Adipose tissue (tissue), 3 donors: ENCODE results near the gene RMI1. TPM values are rescaled to one million over a fixed set of nuclear protein-coding genes. Genes with fewer than 3 reads are reported as not detected.
"Not testable (repeated sequence)": the region's sequence is repeated elsewhere in the genome, so short reads cannot be mapped to it uniquely, and the experiment has no call there.

Source experiments
- H3K27ac ChIP-seq: one replicate; pipeline ENCODE4 v1.5.1; 2013; ENCODE audit warnings: low read depth, low read length
- WGBS, 3 donors: extraction: QIAGEN DNeasy Blood & Tissue Kit; methylation state at CpG; one replicate each; pipeline ENCODE4 v1.1.7; 2013; 5-methylcytosine and 5-hydroxymethylcytosine counted together
- polyA plus RNA-seq, 3 donors: library from polyadenylated mRNA; stranded (reverse); fragments of 200-250 nt; gene quantifications; one replicate each; pipeline ENCODE4 v1.2.3, GENCODE V29; 2013
- donor health status: healthy with polysubstance abuse.
- donor health status: Bipolar disorder and iron deficiency.
- donor health status: healthy.

The RMI1 gene
- polyA plus RNA-seq = 1 to 10 TPM; 1.6 to 2.9 (median 1.7) TPM

- H3K27ac ChIP-seq = peak within 1 kb of the TSS; percentile 97
- 0% methylated on average over 69 of the region's 69 CpGs for WGBS, 3 donors
Observed at GRCh38 chr9:83980395-83981125, at the start of gene RMI1. Gene RMI1, plus strand, starts transcription at chr9:83980805. Its CDS starts 20,182 bp downstream, at chr9:84000987.

GRCh38 chr9:83930881-83931280 lies 49.7 kb upstream of the RMI1 start:
- WGBS, 3 donors = 86 to 89% (median 86%) methylated on average over 5 of the region's 5 CpGs
- H3K27ac ChIP-seq = no peak overlapping the region

- no peak overlapping the region for H3K27ac ChIP-seq
- WGBS, 3 donors = 55 to 80% (median 68%) methylated on average over 2 of the region's 2 CpGs
Observed at GRCh38 chr9:83932011-83932410, 48.6 kb upstream of the RMI1 start.

GRCh38 chr9:83932851-83933250 lies 47.8 kb upstream of the RMI1 start:
- WGBS, 3 donors = 91 to 93% (median 93%) methylated on average over 5 of the region's 5 CpGs
- H3K27ac ChIP-seq = no peak overlapping the region

- WGBS, 3 donors = 43 to 85% (median 47%) methylated on average over 3 of the region's 3 CpGs
- no peak overlapping the region for H3K27ac ChIP-seq
Observed at GRCh38 chr9:83933790-83934189, 46.8 kb upstream of the RMI1 start.

GRCh38 chr9:83934569-83935275 lies 45.9 kb upstream of the RMI1 start:
- 59 to 87% (median 76%) methylated on average over 5 of the region's 5 CpGs for WGBS, 3 donors
- no peak overlapping the region for H3K27ac ChIP-seq

- 62 to 71% (median 70%) methylated on average over 3 of the region's 3 CpGs for WGBS, 3 donors
- H3K27ac ChIP-seq = no peak overlapping the region
Observed at GRCh38 chr9:83935276-83935935, 45.2 kb upstream of the RMI1 start.

GRCh38 chr9:83936523-83936922 lies 44.1 kb upstream of the RMI1 start:
- WGBS, 3 donors = 81 to 90% (median 87%) methylated on average over 6 of the region's 6 CpGs
- no peak overlapping the region for H3K27ac ChIP-seq

- H3K27ac ChIP-seq = no peak overlapping the region
- WGBS, 3 donors = 24 to 57% (median 57%) methylated on average over 1 of the region's 1 CpG
Observed at GRCh38 chr9:83937861-83938455, 42.6 kb upstream of the RMI1 start.

GRCh38 chr9:83940590-83941303 lies 39.9 kb upstream of the RMI1 start:
- WGBS, 3 donors = 40 to 87% (median 85%) methylated on average over 5 of the region's 5 CpGs

GRCh38 chr9:83948096-83948495 lies 32.5 kb upstream of the RMI1 start:
- WGBS, 3 donors = 97% methylated on average over 12 to 30 of the region's 39 CpGs
- not testable (repeated sequence) for H3K27ac ChIP-seq

More at GRCh38 chr9:83940590-83941303, 39.9 kb upstream of the RMI1 start:
- H3K27ac ChIP-seq = no peak overlapping the region

GRCh38 chr9:83956086-83956435 lies 24.5 kb upstream of the RMI1 start:
- no peak overlapping the region for H3K27ac ChIP-seq

GRCh38 chr9:83956436-83957247 lies 24.0 kb upstream of the RMI1 start:
- no peak overlapping the region for H3K27ac ChIP-seq
- 1 to 3% (median 3%) methylated on average over 55 to 57 of the region's 57 CpGs for WGBS, 3 donors

More at GRCh38 chr9:83956086-83956435, 24.5 kb upstream of the RMI1 start:
- WGBS, 3 donors = 3 to 7% (median 5%) methylated on average over 23 of the region's 23 CpGs

GRCh38 chr9:83957248-83957513 lies 23.4 kb upstream of the RMI1 start:
- no peak overlapping the region for H3K27ac ChIP-seq
- WGBS, 3 donors = 45 to 77% (median 65%) methylated on average over 4 of the region's 4 CpGs

GRCh38 chr9:83959061-83959460 lies 21.5 kb upstream of the RMI1 start:
- WGBS, 3 donors = 64 to 77% (median 75%) methylated on average over 4 of the region's 4 CpGs
- H3K27ac ChIP-seq = no peak overlapping the region

GRCh38 chr9:83960991-83961390 lies 19.6 kb upstream of the RMI1 start:
- no peak overlapping the region for H3K27ac ChIP-seq
- 68 to 89% (median 73%) methylated on average over 5 of the region's 5 CpGs for WGBS, 3 donors

GRCh38 chr9:83962165-83962564 lies 18.4 kb upstream of the RMI1 start:
- H3K27ac ChIP-seq = no peak overlapping the region
- 43 to 49% (median 43%) methylated on average over 3 of the region's 3 CpGs for WGBS, 3 donors

GRCh38 chr9:83964973-83965349 lies 15.6 kb upstream of the RMI1 start:
- no peak overlapping the region for H3K27ac ChIP-seq

More at GRCh38 chr9:83964973-83965349, 15.6 kb upstream of the RMI1 start:
- 53 to 66% (median 64%) methylated on average over 2 of the region's 2 CpGs for WGBS, 3 donors
